GM10847 (cell line): ENCODE data around the gene C19orf47.
A peak's percentile ranks its signal among the peaks of the same experiment; 100 is the strongest.

Experiments
- POLR2A ChIP-seq: IDR thresholded peaks from 2 replicates; pipeline ENCODE4 v1.6.1; 2011; ENCODE audit not compliant: insufficient read length; ENCODE audit errors: extremely low read depth

Gene C19orf47

DNA sequence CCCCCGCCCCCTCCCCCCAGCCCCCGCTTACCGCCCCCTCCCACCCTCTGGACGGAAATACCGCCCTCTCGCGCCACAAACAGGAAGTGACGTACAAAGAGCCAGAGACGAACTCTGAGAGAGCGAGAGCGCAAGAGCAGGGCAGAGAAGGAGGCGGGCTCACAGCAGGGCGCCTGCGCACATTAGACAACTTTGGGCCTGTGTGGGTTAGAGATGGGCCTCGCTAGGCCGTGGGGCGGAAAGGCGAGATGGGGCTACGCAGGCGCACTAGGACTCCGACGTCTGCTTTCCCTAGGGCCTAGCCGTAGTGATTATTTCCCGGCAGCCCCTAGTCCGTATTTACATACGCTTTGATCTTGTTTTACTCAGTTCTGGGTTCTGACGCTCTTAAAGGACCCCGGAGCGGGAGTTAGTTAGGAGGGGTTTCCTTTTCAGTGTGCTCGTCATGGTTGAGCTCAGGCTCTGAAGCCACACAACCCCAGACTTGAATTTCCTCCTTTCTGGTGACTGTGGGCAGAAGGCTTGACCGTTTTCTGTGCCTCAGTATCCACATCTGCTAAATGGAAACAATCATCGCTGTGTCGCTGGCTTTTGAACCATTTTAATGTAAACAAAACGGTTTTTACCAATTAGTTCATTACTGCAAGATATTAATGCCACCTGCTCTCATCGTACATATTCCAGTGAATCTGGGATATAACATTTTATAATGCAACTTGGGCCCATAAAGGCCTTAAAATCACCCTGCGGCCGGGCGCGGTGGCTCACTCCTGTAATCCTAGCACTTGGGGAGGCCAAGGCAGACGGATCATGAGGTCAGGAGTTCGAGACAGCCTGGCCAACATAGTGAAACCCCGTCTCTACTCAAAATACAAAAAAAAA is 62.6 kb downstream of the C19orf47 start:
- peak; percentile 48 for TF ChIP-seq POLR2A

DNA sequence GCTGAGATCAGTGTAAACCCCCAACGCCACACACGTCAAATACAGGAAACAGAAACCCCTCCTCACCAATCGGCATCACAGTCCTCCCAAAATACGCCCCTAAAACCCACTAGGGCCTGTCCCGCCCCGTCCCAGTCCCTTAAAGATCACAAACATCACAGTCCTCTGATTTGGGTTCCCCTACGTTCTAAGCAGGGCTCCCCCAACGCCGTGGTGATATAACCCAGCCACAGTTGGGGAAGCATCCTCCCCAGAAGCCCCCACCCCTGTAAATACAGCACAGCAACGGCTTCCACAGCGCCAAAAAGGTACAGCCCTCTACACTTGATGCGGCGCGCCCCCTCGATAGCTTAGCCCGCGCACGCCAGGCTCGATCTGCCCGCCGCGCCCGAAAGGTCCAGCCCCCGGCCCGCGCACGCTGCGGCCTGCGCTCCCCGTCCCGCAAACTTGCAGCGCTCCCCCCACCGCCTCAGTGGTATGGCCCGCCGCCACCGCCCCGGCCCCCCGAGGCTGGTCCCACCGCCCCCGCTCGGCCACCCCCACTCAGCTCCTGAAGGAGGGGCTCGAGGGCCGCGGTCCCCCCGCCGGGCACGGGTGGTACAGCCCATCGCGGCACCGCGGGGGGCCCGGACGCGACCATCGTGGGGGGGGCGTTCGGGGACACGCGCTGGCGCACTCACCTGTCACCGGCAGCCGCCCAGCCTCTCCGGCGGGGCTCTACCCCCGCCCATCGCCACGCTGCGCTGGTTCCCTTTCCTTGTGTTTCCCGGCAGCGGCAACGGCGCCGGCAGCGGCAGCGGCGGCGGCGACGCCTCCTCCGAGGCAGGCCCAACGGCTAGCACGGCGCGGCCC is 63.5 kb downstream of the C19orf47 start, which contains the start of gene AKT2:
AKT2 (minus strand) TSS at position 845 of the 852 bp plus-strand sequence. CDS start 20,078 bp downstream, outside the sequence.
- peak; percentile 37 for TF ChIP-seq POLR2A

DNA sequence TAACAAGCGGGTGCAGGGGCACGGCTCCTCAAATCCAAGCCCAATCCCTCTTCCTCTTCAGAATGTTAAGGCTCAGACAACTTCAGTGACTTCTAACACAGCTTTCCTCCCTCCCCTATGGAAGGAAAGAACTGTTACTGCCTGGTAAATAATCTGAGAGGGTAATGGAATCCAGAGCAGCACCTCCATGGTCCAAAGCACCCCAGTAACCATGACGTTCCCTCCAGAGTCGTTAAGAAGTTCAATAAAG is 64.0 kb downstream of the C19orf47 start:
- no peak for TF ChIP-seq POLR2A

DNA sequence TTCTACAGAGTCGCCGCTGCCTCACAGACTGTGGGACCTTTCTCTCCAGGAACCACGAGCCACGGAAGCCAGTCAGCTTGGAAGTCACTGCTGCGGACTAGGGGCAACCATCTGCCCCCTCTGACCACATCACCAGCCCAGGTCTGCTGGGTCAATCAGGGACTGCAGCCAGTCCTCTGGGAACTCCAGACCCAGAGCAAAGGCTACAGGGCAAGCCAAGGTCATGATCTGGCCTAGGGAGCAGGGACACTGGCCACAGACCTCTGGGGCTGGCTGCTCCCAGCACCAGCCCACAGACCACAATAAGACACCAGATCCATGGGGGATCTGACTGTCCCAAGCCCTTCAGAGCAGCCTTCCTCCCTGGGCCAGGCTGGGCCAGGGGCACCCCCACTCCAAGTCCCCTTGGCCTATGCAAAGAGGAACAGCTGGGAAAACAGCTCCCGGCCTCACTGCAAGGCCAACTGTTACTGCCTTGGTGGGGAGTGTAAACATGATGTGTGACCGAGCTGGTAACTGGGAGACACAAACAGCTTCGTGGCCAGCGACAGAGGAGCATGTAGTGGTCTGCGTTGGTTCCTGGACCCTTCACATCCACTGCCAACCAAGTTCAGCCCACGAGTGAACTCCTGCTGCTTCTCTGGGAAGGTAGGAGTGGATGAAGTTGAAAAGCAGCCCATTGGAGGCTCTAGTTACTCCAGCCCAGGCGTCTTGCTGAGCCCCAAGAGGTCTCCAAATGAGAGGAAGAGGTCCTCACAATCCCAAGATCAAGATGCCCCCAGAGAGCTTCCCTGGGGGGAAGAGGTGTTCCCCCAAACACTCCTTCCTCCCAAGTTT is 64.6 kb downstream of the C19orf47 start:
- TF ChIP-seq POLR2A: no peak

DNA sequence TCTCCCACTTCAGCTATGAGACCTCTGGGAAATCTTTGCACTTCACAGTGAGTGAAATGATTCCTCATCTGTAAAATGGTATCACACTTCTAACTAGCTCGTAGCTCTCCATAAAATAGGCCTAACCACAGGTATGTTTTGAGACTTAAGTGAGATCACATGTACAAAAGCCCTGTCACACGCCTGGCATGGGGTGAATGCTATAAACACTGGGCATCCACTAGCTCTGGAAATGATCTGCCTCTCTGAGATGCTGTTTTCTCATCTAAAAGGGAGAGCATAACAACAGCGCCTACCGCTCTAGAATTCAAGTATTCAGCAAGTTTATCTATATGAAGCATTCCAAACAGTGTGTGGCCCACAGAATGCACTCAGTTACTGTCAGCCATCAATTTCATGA is 65.3 kb downstream of the C19orf47 start:
- no peak for TF ChIP-seq POLR2A

DNA sequence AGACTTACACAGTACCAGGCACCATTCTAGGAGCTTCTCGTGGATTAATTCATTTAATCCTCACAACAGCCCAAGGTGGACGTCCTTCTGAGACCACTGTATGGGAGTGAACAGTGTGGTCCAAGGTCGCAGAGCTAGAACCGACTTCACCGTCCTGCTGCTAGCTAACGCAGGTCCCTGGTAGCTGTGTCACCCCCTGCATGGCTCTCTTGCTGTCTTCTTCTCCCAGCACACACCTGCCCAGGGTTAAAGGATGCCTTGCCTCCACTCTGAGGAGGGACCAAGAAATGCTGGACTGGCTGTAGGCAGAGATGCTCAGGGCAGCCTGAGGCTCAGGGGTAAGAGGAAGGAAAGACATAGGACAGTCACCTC is 66.0 kb downstream of the C19orf47 start:
- no peak for TF ChIP-seq POLR2A

DNA sequence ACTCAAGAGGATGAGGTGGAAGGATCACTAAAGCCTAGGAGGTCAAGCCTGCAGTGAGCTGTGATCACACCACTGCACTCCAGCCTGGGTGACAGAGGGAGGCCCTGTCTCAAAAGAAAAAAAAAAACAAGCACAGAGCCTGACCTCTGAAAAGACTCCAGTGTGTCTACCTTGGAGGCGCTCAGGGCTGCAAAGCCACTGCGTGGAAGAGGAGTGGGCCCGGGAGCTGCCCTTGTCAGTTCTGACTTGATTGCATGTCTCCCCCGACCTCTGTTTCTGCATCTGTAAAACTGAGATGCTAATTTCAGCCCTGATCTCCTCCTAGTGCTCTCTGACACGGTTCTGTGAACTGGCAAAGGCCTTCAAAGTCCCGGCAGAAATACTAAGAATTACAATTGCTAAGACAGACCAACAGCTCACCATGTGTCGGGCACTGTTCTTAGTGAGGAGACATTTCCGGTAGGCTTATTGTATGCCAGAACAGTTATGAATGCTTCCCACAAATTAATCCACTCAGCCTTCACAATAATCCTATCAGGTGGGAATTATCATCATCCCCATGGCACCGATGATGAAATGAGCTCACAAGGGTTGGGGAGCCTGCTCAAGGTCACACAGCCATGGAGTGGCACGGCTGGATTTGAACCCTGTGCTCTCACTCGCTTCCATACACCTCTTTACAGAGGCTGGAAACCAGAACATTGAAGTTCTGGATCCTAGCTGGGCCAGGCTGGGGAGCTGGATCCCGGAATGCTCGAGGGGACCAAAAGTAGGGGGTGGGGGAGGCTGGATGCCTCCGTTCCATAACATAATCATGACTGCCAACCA is 66.6 kb downstream of the C19orf47 start:
- no peak for TF ChIP-seq POLR2A

DNA sequence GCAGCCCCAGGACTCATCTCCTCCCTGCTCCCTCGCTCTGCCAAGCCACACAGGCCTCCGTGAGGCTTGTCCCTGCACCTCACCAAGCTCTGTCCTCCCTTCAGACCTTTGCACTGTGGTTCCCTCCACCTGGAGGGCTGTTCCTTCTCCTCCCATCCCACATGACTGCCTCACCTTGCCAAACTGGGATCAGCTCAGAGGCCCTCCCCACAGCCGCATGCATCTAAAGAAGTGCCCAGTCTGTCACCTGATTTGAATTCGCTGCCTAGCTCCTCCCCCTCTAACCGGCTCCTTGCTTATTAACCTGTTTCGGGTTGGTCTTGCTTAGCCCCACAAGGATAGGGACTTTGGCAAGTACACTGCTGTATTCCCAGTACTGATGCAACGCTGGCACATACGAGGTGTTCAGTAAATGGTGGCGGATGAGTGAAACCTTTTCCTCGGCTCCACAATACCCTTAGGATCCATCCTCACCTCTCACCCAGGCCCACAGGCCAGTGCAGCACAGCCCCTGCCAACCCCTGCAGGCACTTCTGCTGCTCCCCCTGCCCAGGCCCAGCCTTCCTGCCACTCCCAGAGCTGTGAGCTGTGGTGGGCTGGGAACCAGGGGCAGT is 67.5 kb downstream of the C19orf47 start:
- no peak for TF ChIP-seq POLR2A

DNA sequence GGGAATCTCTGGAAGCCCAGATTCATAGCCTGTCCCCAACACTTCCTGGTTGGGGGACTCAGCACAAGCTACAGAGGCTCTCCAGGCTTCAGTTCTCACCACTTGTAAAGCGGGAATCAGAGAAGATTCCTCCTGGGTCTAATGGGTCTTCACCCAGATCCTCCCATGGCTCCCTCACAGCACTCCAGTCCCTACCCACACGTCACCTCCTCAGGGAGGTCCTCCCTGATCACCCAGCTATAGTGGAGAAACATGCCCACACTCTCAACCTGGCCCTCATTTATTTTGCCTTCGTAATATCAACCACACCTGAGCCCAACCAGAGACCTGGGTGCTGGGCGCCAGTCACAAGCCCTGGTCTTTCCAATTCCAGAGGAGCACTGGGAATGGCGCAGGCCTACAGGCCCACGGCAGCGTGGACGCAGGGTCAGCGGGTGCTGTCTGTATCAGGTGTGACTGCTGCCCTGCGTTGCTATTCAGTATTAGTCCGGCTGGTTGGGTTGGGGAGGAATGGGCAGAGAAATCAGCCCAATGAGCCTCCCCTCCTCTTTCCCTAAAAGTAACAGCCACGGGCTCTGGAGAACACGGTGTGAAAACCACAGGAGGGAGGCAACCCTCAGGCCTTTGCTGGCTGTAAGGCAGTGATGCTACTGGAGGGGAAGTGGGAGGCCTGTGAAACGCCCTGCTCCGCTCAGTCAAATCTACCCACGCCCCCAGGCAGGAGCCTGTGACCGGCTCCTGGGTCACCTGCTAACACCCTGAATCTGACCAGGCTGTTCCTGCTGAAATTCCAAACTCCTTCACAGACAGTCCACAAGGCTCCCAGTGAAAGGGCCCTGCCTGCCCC is 68.2 kb downstream of the C19orf47 start:
- no peak for TF ChIP-seq POLR2A

DNA sequence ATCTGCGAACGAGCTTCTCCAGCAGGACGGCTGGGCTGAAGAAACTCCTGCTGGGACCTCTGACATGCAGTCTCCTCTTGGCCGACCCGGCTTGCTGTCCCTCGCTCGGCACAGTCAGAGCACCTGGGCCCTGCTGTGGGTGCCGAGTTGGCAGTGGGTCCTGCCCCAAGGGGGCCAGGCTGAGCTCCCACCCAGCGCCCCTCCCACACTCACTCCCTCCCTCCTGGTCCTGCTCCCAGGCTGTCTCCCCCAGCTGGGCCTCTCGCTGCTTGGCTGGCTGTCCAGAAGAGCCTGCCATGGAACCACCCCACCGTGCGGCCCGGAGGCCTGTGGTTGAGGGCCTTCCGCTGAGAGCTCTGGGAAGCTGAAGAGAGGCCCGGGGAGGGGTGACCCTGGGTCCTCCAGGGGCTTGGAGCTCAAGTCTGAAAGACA is 69.1 kb downstream of the C19orf47 start:
- TF ChIP-seq POLR2A: no peak

DNA sequence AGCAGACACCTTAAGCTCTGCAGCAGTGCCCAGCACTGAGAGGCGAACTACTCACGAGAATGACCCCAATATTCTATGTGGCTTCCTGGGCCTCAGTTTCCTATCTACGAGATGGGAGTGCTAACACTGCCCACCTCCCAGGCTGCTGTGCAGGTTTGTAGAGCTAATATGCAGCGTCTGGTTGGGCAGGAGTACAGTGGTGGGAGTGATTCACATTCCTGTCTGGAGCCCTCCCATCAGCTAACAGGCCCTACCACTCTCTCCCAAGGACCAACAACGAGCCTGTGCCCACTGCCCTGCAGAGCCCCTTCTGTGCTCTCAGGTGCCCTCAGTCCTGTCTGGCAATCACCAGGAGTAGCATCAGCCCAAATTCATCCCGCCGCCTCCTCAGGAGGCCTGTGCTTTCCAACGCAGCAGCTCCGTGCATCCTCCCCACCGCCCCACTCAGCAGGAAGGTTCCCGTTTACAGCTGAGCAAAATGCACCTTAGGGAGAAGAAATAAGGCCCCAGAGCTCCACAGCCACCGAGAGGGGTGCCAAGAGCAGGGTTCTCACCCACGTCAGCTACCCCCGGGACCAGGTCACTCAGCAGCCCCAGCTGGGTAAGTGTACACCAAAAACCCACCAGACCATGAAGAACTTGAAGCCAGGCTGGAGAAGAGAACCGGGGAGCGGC is 69.7 kb downstream of the C19orf47 start:
- TF ChIP-seq POLR2A: no peak

DNA sequence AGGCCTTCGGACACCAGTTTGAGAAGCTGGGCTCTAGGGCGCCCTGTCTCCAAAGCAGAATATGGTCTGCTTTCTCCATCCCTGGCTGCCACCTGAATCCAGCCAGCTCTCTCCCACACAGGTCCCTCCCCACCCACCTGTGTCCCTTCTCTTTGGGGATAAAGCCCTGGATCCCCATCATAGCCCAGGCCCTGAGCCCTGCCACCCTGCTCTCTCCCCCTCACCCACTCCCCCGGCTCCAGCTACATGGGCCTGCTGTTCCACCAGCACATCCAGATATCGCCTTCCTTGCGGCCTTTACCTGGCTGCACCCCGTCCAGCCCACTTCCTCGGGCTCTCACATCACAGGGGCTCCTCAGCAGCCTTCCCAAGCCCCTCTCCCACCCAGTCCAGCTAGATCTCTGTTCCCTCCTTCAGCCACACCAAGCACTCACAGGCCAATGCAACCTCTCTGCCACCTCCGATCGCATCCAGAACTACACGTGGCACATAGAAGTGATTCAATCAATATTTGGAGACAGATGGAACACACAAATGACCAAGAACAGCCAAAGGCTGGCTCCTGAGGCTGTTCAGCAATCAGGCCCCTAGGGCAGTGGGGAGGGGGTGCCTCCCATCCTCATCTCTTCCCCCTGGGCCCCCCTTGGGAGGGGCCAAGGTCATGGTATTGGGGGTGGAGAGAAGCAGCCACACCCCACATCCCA is 70.7 kb downstream of the C19orf47 start:
- no peak for TF ChIP-seq POLR2A
